Stimulated activated CD8-positive, alpha-beta memory T cell treated with anti-CD3 and anti-CD28 coated beads, Interleukin-12 subunit alpha, Interleukin-12 subunit beta, amount 100 ng/mL, for 24 hours (primary cell): ENCODE results near the gene PARD3.
"Not testable (repeated sequence)": the region's sequence is repeated elsewhere in the genome, so short reads cannot be mapped to it uniquely, and the experiment has no call there.

Experiments
- DNase-seq: peaks from one replicate; pipeline ENCODE4 v3.0.0-alpha.2; 2020; ENCODE audit errors: extremely low read depth

Gene PARD3

DNA sequence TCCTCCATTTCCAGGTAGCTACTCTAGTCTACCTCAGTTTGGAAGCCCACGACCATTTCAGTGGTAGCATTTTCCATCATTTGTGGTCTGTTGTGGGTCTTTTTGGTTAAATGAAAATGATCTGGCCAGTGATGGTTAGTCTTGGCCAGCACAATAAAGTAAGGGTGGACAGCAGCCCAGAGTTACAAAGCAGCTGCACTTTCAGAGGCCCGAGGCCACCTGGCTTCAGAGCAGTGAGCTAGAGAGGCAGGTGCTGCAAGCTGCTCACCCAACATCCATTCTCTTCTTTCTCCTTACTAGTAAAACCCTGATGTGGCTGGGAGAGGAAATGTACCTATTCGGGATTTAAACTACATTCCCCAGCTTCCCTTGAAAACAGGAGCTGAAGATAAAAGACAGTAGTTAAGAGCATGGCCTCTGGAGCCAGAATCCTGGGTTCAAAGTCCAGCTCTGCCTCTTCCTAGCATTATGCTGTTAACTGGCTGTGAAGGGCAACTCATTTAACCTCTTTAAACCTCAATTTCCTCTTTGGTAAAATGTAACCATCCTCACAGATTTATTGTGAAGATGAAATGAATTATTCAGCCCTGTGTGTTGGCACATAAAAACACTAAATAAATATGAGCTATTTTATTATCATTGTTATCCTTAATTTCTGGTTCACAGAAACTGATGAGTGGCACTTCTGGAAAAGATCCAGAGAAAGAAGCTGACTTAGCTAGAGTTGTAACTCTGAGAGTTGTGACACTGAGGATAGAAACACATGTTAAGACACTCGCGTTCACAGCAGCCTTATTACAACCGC lies 517.4 kb downstream of the PARD3 start:
- DNase-seq, result no peak

DNA sequence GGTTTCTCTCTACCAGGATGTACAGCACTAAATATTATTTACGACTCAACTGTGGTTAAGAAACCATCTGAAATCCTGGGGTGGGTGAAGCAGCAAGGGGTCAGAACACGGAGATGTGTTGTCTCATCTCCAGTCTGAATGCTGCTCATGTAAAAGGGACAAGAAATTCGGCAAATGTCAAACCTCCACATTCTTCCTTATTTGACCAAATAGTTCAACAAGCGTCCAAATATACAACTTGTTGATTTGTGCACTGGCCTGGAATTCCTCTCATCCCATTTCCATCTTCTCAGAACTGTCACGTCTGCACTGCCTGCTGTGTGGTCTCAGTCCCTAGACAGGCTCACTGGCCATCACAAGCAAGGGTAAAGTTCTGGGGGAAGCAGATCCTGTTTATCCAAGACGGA lies 520.0 kb downstream of the PARD3 start:
- DNase-seq, result no peak

DNA sequence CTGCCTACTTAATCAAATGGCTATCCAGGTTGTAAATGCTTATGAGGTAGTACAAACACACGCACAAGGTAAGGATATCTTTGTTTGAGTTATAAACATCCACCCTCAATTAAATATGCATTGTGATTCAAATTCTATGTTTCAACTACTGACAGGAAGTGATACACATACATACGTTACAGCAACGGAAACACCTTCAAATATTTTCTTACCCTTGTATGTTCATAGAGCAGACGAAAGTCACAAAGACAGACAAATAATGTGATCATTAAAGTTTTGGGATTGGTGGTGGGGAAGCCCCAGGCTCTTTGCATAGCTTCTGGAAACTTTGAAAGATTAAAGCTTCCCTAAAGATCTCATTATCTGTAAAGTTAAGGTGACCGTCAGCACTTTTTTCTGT lies 521.0 kb downstream of the PARD3 start:
- DNase-seq, result no peak

- no peak for DNase-seq
Observed at GRCh38 chr10:34292675-34293074, 522.4 kb downstream of the PARD3 start.

DNA sequence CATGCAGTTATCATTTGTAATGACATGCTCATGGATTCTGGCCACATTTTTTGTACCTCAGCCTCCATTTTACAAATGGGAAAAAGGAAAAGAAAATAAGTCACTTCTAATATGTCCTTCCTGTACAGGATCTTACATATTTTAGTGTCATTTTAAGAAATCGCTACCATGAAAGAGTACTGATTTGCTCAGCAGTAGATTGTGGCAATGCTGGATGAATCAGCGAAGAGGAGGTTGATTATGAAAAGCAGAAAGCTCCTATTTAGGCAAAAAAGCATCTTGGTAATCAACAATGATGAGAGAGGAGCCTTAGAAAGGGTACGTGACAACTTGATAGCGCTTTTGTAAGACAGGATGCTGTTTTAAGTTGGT lies 522.9 kb downstream of the PARD3 start:
- DNase-seq, result no peak

- no peak for DNase-seq
Observed at GRCh38 chr10:34291466-34292193, 523.5 kb downstream of the PARD3 start.

DNA sequence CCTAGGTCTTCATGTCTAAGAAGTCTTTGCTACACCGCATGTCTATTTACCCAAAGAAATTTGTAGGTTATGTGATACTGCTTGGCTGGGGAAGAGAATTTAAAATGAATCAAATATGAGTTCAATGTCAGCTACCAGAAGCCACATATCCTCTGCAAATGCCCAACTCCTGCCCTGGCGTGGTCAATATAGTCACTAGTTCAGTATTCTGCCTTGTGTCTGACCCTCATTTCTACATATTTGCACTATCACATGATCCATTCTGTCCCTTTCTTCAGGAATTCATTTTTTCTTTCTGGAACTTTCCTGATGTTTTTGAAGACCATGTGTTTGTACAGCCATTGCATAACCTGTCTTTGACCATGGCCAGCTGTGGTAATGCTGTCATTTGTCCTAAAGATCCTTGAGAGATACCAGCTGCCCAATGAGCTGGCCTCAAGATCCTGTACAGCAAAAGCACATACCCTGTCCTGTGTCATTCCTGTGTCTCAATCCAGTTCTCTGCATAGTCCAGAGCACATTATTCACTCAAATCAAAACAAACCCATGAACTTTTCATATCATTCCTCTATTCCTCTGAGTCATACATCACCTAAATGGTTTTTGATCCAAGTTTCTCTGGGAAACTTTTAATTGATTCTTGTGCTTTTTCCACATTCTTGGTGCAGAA lies 524.5 kb downstream of the PARD3 start:
- no peak for DNase-seq

DNA sequence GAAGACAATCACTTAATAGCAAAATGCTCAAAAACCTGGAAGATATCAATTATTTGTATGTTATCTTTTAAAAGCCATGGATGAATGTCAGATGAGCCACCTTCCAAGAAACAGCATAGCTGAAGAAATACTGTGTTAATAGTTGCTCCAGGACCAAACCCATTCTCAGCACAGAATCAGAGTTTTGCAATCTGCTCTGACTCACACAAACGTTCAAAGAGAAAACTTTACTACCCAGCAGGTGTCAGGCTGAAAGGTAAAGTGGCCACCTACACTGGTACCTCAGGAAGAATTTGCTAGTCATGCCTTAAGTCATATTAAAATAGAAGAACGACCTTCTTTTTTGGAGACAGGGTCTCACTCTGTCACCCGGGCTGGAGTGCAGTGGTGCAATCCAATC lies 526.5 kb downstream of the PARD3 start:
- DNase-seq, result no peak

GRCh38 chr10:34286136-34286739 lies 528.9 kb downstream of the PARD3 start:
- no peak for DNase-seq

DNA sequence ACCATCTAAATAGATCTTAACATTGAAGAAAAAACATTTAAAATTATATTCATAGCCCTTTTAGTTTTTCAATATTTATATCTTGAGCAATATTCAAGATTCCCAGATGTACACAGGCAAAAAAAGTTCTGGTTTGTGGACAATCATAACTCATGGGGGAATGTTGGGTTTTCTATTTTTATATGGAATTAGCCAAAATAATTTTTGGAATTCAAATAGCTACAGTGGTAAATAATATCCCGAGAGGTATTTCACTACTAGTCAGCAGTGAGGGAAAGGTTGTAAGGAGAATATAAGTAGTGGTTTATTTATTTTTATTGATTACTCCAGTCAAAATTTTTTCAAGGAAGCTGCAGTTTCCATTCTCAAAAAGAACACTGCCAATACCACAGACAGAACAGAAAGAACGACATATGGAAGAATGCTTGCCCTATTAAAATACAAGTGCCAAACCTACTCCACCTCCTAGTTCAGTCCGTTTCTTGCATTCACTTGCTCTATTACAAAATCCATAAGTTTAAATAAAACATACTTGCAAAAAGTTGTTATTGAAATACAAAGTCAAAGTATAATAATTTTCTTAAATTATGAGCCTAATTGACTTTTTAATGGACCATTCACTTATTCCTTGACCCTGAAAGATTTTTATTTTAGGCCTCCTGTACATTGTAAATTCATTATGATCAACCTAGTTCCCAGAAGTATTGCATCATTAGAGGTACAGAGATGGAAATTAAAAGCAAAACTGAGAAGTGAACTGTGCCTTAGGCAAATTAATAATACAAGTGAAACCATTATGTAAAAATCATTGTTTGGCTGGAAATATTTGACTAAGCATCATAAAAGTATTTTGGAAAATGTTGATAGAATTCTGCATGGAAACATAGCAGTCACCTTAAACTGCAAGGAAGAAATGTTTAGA lies 533.2 kb downstream of the PARD3 start:
- no peak for DNase-seq

DNA sequence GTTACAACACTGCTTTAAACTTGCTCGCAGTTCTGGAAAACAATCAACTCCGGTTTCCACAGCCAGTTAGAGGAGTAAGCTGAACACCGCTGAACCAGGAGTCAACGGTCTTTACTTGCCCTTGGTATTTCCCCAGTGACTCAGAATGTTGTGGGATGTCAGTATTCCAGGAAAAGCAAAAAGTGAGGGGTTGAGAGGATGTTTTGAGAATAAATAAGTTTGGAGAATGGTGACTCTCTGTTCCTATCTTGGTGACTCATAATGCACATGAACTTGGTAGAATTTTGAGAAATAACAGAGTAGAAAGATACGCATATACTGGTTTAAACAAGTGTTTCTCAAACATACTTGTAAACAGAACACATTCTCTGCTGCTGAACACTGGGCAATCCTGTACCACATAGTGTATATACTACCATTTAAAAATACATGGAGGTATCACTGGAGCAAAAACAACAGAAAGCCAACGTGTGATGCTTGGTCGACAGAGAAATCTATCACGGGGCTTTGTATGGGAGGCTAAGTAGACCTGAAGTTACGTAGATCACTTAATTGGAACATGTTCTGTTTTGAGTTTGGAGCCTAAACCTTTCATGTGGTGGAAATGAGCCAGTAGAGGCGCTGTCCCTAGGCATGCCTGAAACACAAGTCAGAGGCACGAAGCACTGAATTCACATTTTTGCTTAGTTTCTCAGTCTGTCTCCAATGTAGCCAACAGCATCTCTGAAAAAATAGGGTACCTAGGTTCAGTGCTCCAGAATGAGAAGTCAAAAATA lies 534.3 kb downstream of the PARD3 start:
- DNase-seq, result no peak

GRCh38 chr10:34275626-34276130 lies 539.4 kb downstream of the PARD3 start:
- DNase-seq, result no peak

DNA sequence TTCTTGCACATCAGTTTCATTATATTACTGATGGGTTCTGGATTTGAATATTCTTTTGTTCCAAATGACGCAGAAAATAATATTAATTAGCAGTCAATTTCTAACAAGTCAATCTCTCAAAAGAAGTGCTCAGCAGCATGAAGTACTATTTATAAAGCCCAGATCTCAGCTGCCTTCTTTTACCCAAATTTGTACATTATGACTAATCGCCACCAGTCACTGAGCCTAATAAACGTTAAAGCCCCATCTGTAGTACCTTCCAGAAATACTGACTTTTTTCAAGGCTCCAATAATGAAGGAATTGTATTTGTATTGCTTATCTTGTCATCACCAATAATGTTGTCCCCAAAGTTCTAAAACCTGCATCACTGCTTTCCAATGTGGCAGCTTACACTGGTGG lies 540.2 kb downstream of the PARD3 start:
- no peak for DNase-seq

DNA sequence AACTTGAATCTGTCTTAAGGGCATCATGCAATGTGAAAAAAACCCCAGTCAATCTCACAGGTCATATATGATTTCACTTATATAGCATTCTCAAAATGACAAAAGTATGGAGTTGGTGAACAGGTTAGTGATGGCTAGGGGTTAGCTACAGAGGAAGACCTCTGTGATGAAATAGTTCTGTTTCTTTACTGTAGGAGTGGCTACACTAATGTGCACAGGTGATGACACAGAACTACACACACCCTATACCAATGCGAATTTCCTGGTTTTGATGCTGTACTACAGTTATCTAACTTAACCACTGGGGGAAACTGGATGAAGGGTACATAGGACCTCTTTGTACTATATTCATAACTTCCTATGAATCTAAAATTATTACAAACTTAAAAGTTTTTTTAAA lies 541.8 kb downstream of the PARD3 start:
- no peak for DNase-seq

GRCh38 chr10:34272316-34272715 lies 542.8 kb downstream of the PARD3 start:
- no peak for DNase-seq

DNA sequence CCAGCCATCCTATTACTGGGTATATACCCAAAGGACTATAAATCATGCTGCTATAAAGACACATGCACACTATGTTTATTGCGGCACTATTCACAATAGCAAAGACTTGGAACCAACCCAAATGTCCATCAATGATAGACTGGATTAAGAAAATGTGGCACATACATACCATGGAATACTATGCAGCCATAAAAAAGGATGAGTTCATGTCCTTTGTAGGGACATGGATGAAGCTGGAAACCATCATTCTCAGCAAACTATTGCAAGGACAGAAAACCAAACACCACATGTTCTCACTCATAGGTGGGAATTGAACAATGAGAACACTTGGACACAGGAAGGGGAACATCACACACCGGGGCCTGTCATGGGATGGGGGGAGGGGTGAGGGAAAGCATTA lies 546.7 kb downstream of the PARD3 start:
- DNase-seq, result not testable (repeated sequence)

DNA sequence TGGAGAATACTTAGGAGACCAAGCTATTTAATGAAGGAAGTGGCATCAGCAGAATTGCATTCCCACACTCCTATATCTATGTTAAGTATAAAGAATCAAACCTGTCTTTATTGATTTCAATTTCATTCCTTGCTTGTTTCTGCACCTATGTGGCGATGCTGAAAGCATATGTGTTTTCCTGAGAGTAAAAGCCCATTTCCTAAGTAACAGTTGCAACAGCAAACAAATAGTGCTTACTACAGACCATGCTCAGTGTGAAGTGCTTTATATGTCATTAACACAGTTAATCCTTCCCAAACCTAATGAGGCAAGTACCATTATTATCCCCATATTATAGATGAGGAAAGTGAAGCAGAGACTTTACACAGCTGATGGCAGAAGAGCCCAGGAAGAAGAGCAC lies 552.1 kb downstream of the PARD3 start:
- DNase-seq, result no peak

GRCh38 chr10:34260904-34261303 lies 554.2 kb downstream of the PARD3 start:
- no peak for DNase-seq

DNA sequence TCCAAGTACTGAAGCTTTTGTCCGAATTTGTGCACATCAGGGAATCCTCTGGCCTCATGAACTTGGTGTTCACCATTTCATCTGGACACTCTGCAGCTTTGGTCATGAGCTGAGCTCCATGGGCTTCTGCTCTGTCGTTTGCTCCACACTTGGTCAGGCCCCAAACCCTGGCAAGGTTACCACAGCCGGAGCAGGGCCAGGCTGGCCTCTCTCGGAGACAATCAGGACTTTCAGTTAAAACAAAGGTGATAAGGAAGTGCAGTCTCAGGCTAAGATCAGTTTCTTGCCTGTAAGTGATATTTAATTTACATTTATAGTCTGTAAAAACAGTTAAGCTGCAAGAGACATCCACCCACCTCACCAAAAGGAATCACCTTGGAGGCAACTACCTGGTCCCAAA lies 558.9 kb downstream of the PARD3 start:
- DNase-seq, result no peak

DNA sequence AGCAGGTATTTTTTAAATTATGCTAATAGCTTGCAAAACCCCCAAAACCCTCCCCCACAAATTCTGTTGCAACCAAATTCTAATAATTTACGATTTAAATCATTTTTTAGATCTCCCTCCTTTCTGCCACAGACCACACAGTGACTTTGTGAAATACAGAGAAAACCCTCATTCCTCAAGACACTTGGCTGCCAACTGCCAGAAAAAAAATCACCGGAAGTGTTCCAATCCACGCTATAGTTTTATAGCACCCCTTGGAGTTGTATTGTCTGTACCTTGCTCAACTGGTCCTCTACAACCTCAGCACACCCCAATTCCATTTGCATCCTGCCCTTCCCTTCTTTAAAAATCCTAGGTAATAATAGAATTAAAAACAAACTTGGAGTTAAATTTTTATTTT lies 560.1 kb downstream of the PARD3 start:
- DNase-seq, result no peak
